Stimulated activated CD4-positive, alpha-beta T cell treated with anti-CD3 and anti-CD28 coated beads, Interleukin-12 subunit alpha, Interleukin-12 subunit beta, amount 100 ng/mL, for 24 hours (primary cell): ENCODE data around the gene CHPF.
A peak's percentile ranks its signal among the peaks of the same experiment; 100 is the strongest.

Experiments used
- DNase-seq, 2 experiments: peaks; one replicate each; pipeline ENCODE4 v3.0.0-alpha.2; 2020; ENCODE audit warnings: low read depth in 2 of 2

Gene CHPF

GRCh38 chr2:219543596-219544358 is at the start of gene CHPF, which contains the start of gene TMEM198:
TSS of gene CHPF (minus strand) at chr2:219543809. CDS start at chr2:219543538, 271 bp downstream.
TSS of gene TMEM198 (plus strand) at chr2:219544028. CDS start at chr2:219544728, 700 bp downstream.
- DNase-seq = peak; percentile 93 to 94

GRCh38 chr2:219593154-219593553 is 49.5 kb upstream of the CHPF start:
- DNase-seq = no peak

- DNase-seq = no peak
Measured at GRCh38 chr2:219592736-219593135, 49.1 kb upstream of the CHPF start.

GRCh38 chr2:219591091-219591490 is 47.5 kb upstream of the CHPF start:
- DNase-seq = no peak

GRCh38 chr2:219581346-219581745 is 37.7 kb upstream of the CHPF start:
- DNase-seq = no peak

GRCh38 chr2:219578811-219579613 is 35.4 kb upstream of the CHPF start:
- no peak for DNase-seq

GRCh38 chr2:219576505-219577388 is 33.1 kb upstream of the CHPF start:
- DNase-seq = no peak

GRCh38 chr2:219575566-219576504 is 32.2 kb upstream of the CHPF start:
- DNase-seq = no peak

GRCh38 chr2:219574484-219575311 is 31.1 kb upstream of the CHPF start:
- no peak for DNase-seq

GRCh38 chr2:219573166-219573565 is 29.6 kb upstream of the CHPF start:
- DNase-seq = no peak

- DNase-seq = no peak
Measured at GRCh38 chr2:219572237-219573001, 28.8 kb upstream of the CHPF start, which contains the start of gene INHA. TSS of gene INHA (plus strand) at chr2:219572310. CDS start at chr2:219572375, 65 bp downstream.

GRCh38 chr2:219571311-219572236 is 28.0 kb upstream of the CHPF start, which contains the start of gene OBSL1:
TSS of gene OBSL1 (minus strand) at chr2:219571539. CDS start at chr2:219571232, 307 bp downstream.
- DNase-seq = no peak

GRCh38 chr2:219570924-219571310 is 27.3 kb upstream of the CHPF start:
- no peak for DNase-seq

- DNase-seq = no peak
Measured at GRCh38 chr2:219570194-219570923, 26.8 kb upstream of the CHPF start.

GRCh38 chr2:219569635-219570034 is 26.0 kb upstream of the CHPF start:
- no peak for DNase-seq

GRCh38 chr2:219569041-219569440 is 25.4 kb upstream of the CHPF start:
- DNase-seq = no peak

GRCh38 chr2:219567791-219568361 is 24.3 kb upstream of the CHPF start:
- DNase-seq = no peak
